ENCODE results near the gene USH1G. TPM values are rescaled to one million over a fixed set of nuclear protein-coding genes. Genes with fewer than 3 reads are reported as not detected.

USH1G gene
- total RNA-seq, 1 experiment from 2014 or later: 1.4 TPM

DNA sequence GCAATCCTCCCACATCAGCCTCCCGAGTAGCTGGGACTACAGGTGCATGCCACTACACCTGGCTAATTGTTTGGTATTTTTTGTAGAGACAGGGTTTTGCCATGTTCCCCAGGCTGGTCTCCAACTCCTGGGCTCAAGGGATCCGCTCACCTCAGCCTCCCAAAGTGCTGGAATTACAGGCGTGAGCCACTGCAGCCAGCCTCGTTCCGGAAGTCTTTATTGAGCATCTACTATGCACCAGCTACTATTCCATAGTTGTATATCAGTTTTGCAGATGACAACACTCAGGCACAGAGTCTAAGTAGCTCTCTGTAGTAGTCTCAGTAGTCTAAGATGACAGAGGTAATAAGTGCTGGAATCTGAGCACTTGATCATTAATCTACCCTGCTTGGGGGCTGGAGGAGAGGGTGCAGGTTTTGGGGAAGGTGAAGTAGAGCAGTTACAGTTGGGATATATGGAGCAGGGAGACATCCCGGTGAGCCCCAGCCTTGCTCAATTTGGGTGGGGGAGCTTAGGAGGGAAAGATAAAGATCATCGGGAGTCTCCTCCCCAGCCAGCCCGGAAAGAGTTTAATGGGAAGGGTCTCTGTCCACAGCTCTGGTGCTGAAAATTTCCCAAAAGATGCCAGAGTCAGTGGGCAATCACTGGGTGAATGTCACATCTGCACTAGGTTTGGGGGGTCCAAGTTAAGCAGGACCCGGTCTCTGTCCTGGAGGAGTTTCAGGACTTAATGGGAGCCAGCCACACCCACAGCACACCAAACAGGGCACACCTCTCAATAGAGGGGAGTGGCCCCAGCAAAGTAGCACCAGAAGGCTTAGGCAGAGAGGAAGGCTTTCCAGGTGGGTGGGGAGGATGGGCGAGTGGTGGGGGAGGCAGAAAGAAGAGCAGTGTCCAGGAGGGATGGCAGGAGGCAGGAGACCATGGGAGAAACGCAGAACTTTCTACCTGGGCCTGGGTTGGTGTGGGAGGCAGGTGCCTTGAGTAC, 14.3 kb upstream of the USH1G start:
- in situ Hi-C loops (cut with HindIII; ENCODE audit: low sequenced_read_pairs): no loop called here
- DNase-seq (ENCODE audit: low spot score): no peak

DNA sequence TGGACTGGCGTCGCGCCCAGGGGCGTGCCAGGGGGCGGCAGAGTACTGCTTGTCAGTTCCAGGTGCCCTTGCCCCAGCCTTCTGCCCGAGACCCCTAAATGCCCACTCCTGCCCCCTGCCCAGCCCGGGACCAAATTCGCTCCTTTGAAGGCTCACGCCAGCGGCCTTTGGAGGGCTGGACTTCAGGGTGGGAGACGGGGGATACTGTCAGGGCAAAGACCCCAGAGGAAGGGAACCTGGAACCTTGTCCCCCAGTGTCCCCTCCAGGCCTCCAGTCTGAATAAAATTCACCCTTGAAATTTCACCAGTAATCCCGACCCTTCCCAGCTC, 13.4 kb upstream of the USH1G start:
- in situ Hi-C loops (cut with HindIII; ENCODE audit: low sequenced_read_pairs): no loop called here
- DNase-seq (ENCODE audit: low spot score): no peak

DNA sequence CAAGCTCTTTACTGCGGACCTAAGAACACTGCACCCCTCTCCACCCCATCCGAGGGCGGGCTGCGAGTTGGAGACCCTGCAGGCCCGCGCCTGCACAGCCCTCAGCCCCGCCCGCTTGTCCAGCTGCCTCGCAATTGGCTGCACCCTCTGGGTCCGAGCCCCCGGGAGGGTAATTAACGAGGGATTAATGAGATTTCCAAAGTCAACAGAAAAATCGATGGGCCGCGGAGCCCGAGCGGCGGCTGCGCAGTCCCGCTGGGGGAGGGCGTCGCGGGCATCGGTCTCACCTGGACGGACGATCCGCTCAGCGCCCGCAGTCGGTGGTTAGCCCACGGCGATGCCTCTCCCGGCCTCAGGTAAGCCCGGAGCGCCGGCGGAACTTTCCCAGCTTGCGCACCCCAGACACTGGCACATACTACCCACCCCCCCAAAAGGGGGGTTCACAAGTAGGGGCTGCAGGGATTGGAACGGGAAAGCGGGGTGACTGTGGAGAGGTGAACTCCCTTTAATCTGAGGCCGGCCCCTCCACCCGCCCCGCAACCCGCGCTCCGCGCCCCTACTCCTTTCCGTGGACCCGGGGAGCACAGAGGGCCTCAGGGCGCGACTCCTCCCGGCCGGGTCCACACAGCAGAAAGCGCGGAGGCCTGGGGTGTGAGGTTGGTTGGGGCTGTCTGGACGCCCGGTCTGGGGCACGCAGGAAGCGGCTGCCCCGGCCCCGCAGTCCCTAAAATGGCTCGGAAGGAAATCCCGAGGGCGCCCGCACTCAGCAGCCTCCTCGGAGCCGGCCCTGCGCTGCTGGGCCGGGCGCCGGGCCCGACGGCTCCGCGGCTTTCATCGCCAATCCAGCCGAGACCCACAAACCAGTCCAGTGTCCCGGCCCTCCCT, 12.8 kb upstream of the USH1G start, which contains the start of gene OTOP3:
OTOP3 (plus strand) TSS at position 314 of the 885 bp plus-strand sequence; CDS start at position 338, 24 bp downstream.
- no peak for DNase-seq (ENCODE audit: low spot score)
- in situ Hi-C loops (cut with HindIII; ENCODE audit: low sequenced_read_pairs): no loop called here

DNA sequence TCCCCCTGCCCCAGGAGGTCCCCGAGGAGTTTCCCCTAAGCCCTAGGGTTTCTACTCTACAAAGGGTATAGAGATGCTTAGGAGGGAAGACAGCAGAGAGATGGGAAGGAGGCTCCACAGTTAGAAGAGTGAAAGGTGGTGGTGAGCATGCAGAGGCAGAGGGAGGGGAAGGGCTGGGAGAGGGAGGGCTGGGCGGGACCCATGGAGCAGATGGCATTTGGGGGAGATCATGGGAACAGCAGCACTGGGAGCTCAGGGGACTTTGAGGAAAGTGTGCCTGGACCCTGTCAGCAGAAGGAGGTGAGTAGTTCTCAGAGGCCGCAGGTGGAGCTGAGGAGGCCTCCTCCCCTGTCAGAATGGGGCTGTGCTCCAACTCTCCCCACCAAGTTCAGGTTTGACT, 12.0 kb upstream of the USH1G start:
- DNase-seq (ENCODE audit: low spot score): no peak
- in situ Hi-C loops (cut with HindIII; ENCODE audit: low sequenced_read_pairs): no loop called here

DNA sequence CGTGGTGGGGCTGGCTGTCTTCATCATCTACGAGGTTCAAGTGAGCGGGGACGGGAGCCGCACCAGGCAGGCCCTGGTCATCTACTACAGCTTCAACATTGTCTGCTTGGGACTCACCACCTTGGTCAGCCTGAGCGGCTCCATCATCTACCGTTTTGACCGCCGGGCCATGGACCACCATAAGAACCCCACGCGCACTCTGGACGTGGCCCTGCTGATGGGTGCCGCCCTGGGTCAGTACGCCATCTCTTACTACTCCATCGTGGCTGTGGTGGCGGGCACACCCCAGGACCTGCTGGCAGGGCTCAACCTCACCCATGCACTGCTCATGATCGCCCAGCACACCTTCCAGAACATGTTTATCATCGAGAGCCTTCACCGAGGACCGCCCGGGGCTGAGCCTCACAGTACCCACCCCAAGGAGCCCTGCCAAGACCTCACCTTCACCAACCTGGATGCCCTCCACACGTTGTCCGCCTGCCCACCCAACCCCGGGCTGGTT, 7.5 kb upstream of the USH1G start:
- in situ Hi-C loops (cut with HindIII; ENCODE audit: low sequenced_read_pairs): no loop called here
- DNase-seq (ENCODE audit: low spot score): no peak

DNA sequence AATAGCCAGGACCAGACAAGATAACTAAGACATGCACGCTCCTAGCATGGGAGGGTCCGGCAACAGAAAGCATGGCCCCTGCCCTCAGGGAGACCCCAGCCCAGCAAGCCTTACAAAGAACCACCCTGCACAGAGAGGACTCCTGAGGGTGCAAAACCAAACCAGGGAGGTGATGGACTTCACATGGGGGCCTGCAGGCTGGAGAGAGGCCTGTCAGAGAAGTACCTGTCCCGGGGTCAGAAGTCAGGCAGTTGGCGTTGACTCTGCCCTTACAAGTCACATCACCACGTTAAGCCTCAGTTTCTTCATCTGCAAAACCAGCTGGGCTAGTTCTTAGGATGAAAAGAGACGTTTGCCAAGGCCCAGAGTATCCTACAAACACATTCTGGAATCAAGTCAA, 5.7 kb upstream of the USH1G start:
- in situ Hi-C loops (cut with HindIII; ENCODE audit: low sequenced_read_pairs): no loop called here

DNA sequence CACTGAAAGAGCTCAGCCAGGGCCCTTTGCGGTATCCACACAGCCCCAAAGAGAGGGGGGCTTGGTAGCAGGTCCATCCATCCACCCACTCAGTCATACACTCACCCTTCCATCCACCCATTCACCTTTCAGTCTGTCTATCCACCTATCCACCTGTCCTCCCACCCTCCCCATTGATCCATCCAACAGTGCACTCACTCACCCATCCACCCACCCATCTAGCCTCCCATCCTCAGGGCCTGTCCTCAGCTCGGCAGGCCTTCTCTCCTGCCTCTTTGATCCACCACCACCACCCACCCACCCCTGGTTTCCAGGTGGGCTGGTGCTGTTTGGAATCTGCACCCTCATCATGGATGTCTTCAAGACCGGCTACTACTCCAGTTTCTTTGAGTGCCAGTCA, 2.2 kb upstream of the USH1G start:
- in situ Hi-C loops (cut with HindIII; ENCODE audit: low sequenced_read_pairs): no loop called here
- DNase-seq (ENCODE audit: low spot score): no peak

More for the DNA sequence above, 5.7 kb upstream of the USH1G start:
- no peak for DNase-seq (ENCODE audit: low spot score)

DNA sequence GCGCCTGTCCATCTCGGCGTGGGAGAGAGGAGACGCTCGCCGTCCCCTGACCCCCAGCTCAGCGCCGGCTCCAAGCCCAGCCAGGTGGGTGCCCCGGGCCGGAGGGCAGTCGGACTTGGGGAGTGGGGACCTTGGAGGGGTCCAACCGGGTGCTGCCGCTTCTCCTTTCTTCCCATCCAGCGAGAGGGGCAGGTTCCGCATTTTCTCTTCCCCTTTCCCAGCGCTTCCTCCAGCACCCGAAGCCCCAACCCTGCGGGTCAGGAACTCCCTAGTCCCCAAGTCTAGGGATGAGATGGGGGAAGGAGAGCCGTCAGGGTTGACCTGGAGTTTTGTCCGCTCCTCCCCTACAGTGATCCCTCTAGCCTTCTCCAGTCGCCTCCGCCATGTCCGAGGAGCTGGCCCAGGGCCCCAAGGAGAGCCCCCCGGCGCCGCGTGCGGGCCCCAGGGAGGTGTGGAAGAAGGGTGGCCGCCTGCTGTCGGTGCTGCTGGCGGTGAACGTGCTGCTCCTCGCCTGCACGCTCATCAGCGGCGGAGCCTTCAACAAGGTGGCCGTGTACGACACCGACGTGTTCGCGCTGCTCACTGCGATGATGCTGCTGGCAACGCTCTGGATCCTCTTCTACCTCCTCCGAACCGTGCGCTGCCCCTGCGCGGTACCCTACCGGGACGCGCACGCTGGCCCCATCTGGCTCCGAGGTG, 1.3 kb upstream of the USH1G start, which contains the start of gene OTOP2:
OTOP2 (plus strand) TSS at position 24 of the 699 bp plus-strand sequence; CDS start at position 384, 360 bp downstream.
- in situ Hi-C loops (cut with HindIII; ENCODE audit: low sequenced_read_pairs): no loop called here

DNA sequence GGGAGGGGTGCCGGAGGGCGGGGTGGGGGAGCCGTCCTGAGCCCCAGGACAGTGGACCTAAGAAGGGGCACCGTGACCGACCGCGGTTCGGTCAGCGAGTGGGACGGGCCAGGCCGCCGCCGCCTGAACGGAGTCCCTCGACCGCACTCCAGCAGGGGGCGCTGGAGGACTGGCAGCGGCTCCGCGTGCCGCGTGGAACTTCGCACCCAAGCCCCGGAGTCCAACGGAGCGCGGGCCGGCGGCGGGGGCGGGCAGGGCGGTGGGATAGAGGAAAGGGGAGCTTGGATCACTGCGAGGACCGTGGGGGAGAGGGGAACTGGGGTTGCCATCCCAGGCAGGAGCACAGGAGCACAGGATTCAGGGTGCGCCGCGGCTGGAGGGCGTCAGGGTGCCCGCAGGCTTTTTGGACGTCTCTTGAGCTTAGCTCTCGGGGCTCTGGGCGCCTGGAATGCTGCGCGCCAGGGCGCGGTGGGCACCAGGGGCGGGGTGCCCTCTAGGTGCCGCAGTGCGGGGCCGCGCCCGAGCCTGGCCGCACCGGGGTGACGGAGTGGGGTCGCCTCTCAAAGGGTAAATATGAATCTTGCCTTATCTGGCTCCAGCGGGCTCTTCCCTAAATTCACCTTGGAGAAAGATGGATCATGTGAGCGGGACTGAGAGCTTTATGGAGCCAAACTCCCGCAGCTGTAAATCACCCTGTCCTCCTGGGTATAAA, 639 bp upstream of the USH1G start:
- in situ Hi-C loops (cut with HindIII; ENCODE audit: low sequenced_read_pairs): no loop called here
- peak; percentile 48 for DNase-seq (ENCODE audit: low spot score)

More for the DNA sequence above, 1.3 kb upstream of the USH1G start, which contains the start of gene OTOP2:
- no peak for DNase-seq (ENCODE audit: low spot score)

DNA sequence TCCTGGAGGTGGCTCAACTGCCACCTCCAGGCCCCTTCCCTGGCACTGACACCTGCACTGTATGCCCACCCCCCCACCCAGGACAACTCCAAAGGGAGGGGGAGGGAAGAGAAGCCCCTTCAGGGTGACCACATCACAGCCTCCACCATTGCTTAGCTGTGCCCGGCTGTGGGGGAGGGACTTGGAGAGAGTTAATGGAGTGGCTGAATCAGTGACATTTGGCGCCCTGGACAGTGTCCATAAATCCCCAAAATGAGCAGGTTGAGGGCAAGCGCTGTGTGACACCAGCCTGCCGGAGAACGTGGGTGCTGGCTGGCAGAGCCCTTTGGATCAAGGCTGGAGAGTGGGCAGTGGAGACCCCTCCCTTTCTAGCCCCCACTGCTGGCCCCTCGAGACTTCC, 883 bp downstream of the USH1G start:
- DNase-seq (ENCODE audit: low spot score): peak; percentile 31
- in situ Hi-C loops (cut with HindIII; ENCODE audit: low sequenced_read_pairs): no loop called here

DNA sequence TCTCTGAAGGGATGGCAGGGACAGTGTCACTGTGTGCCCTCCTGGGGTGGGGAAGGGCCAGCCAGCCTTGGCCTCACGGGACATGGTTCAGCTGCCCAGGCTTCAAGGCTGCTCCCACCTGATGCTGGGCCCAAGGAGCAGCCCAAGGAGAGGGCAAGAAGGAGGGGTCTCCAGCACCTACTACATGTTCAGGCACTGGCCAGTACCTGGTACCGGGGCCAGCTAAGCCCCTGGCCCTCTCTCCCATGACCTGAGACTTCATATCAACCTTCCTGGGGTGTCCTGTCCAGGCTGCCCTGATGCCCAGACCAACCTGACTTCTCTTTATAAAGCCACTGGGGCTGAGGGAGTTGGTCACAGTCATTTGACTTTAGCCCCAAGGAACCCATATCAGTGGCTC, 1.3 kb downstream of the USH1G start:
- in situ Hi-C loops (cut with HindIII; ENCODE audit: low sequenced_read_pairs): no loop called here
- no peak for DNase-seq (ENCODE audit: low spot score)

DNA sequence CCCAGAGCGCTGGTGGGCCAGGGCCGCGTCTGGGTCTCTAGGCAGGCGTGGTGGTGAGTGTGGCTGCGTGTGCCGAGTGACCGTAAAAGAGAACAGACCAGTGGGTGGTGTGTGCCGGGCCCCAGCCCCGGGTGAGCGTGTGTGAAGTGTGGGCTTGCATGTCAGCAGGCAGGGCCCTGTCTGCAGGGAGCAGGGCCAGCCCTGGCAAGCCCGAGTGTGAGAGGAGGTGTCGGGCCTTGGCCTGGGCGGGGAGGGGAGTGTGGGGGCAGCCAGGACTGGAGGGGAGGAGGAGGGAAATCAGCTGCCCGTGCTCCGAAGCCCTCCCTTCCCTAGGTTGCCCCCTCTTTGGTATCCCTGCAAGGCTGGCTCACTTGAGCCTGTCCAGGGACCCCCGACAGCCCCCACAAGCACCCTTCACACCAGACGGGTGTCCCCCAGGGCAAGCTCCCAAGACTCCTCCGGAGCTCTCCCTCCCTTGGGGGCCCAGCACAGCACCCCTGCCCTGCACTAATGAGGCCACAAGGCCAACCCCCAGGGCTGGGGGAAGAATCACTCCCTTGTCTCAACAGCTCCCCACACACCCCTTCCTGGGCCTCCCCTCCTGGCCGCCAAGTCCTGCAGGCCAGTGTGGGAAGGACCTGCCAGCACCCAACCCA, 1.9 kb downstream of the USH1G start:
- no peak for DNase-seq (ENCODE audit: low spot score)
- in situ Hi-C loops (cut with HindIII; ENCODE audit: low sequenced_read_pairs): no loop called here

DNA sequence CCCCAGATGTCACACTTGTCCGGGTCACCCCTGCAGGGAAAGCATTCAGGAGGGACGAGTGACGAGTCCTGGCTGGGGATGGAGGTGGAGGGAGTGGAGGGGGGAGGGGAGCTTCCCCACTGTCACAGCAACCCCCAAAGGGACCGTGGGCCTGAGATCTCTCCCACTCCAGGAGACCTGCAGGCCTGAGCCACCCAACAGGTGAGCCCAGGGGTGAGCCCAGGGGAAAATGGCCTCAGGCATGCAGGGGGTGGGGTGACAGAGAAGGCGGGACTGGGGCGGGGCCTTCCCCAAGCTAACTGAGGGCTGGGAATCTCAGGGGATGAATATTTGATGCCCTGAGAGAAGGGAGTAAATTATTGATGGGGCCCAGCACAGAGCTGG, 2.4 kb downstream of the USH1G start:
- DNase-seq (ENCODE audit: low spot score): no peak
- in situ Hi-C loops (cut with HindIII; ENCODE audit: low sequenced_read_pairs): no loop called here

DNA sequence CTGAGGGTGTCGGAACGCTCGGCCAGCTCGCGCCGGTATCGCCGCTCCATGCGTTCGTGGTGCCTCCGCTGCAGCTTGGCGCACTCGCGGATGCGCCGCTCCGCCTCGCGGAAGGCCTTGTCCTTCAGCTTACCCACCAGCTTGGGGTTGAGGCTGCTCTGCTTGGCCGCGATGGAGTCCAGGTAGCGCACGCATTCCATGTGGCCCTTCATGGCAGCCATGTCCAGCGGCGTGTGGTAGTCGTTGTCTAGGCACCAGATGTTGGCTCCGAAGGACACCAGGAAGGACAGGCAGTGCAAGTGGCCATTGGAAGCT, 2.8 kb downstream of the USH1G start:
- in situ Hi-C loops (cut with HindIII; ENCODE audit: low sequenced_read_pairs): no loop called here
- no peak for DNase-seq (ENCODE audit: low spot score)

DNA sequence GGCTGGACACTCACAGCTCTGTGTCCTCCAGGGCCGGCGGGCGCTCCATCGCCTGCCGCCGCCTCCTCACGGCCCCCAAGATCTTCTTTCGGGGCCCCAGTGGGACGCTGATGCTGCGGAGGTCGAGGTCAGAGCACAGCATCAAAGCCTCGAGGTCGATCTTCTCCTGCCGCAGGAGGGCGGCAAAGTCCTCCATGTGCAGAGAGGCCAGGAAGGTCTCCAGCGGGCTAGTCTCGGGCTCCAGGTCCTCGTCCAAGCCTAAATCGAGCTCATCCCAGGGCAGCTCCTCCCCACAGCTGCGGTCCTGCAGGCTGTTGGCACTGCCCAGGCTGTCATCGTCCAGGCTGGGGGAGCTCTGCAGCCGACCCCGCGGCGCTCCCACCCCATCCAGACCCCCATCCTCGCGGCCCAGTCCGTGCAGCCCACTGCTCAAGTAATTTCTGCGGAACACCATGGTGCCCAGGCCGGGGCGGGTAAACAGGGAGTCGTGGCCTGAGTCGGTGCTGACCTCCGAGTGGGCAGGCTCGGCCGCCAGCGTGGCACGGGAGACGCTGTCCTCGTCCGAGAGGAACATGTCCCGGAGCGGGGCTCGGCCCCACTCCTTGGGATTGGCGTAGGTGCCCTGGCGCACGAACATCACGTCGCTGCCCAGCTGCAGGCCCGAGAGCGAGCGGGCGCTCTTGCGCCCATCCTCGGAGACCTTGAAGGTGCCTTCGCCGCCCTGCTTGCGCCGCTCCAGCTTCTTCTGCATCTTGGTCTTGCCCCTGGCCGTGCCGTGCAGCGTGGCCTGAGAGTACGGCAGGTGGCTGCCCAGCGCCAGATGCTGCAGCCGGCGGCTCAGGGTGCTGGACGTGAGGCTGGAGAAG, 3.4 kb downstream of the USH1G start:
- DNase-seq (ENCODE audit: low spot score): peak; percentile 16
- in situ Hi-C loops (cut with HindIII; ENCODE audit: low sequenced_read_pairs): no loop called here

DNA sequence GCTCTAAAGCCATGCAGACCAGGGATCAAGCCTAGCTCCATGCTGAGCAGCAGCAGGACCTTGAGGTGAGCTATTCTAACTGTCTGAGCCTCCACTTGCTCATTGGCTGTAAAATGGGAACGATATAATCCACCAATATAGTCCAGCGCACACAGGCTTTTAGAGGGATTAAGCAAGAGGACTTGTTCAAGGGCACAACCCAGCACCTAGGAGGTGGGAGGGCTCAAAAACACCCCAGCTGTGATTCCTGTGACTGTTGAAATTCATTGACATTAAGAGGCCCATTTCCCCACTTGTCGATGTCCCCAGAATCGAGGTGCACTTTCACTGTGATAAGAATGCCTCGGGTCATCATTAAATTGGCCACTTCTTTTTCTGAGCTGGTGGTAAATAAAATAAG, 4.1 kb downstream of the USH1G start:
- DNase-seq (ENCODE audit: low spot score): no peak
- in situ Hi-C loops (cut with HindIII; ENCODE audit: low sequenced_read_pairs): no loop called here

DNA sequence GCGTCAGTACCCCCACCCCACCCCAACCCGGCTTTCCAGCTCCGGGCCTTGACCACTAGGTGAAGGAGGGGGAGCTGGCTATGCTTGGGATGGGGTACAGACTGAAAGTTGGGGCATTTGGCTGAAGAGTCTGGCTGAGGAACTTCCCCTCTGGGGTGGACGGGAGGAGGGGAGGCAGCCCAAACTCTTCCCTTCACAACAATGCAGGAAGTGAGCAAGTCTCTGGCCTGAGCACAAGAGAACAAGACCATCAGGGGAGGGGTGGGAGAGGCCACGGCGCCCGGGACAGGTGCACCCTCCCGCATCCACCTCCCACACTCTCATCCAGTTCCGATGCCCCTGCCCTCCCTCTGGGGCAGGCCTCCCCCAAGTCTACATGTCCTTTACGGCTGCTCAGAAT, 5.6 kb downstream of the USH1G start:
- in situ Hi-C loops (cut with HindIII; ENCODE audit: low sequenced_read_pairs): no loop called here
- DNase-seq (ENCODE audit: low spot score): no peak
